Ovary (tissue), 9 donors: ENCODE results near the gene CACNA1H. TPM values are rescaled to one million over a fixed set of nuclear protein-coding genes. Genes with fewer than 3 reads are reported as not detected.
"Not testable (repeated sequence)": the region's sequence is repeated elsewhere in the genome, so short reads cannot be mapped to it uniquely, and the experiment has no call there.

ENCODE experiments used
- DNase-seq, 5 donors: peaks; one replicate each; pipeline ENCODE4 v3.0.0-alpha.2; 2019 to 2020
- H3K27ac ChIP-seq, 2 donors: fragments of 200-600 bp; one replicate each; pipeline versions ENCODE4 v1.5.1 to v1.8.0; 2019 to 2022
- H3K27me3 ChIP-seq: fragments of 200-600 bp; one replicate; pipeline ENCODE4 v1.8.0; 2022
- H3K36me3 ChIP-seq: fragments of 200-600 bp; sonication (generic); one replicate; pipeline ENCODE4 v1.5.1; 2019
- H3K4me1 ChIP-seq: one replicate; pipeline ENCODE4 v1.8.1; 2013; ENCODE audit warnings: mild to moderate bottlenecking, moderate library complexity; ENCODE audit not compliant: insufficient read depth
- H3K4me3 ChIP-seq: fragments of 200-600 bp; sonication (generic); one replicate; pipeline ENCODE4 v1.5.1; 2017
- H3K9me3 ChIP-seq, 2 donors: fragments of 200-600 bp in 1 of 2; sonication (generic) in 1 of 2; one replicate each; pipeline versions ENCODE4 v1.5.1 to v1.8.1; 2013 to 2019; ENCODE audit warnings: mild to moderate bottlenecking in 1 of 2, moderate library complexity in 1 of 2
- CTCF ChIP-seq, 3 donors: fragments of 450-650 bp in 2 of 3; fragments of 200-600 bp in 1 of 3; IDR thresholded peaks; one replicate each; pipeline versions ENCODE4 v1.5.1 to v1.8.0; 2016 to 2022; ENCODE audit warnings: antibody characterized with exemption in 3 of 3, mild to moderate bottlenecking in 1 of 3
- EP300 ChIP-seq: sonication (generic); formaldehyde crosslinking; IDR thresholded peaks from one replicate; pipeline ENCODE4 v1.6.1; 2017; ENCODE audit warnings: antibody characterized with exemption
- POLR2A ChIP-seq: fragments of 450-650 bp; IDR thresholded peaks from one replicate; pipeline ENCODE4 v1.6.1; 2017; ENCODE audit warnings: antibody characterized with exemption, mild to moderate bottlenecking, moderate library complexity
- WGBS, 3 donors: extraction: QIAGEN DNeasy Blood & Tissue Kit in 1 of 3; methylation state at CpG; one replicate each; pipeline versions ENCODE4 v1.1.5 to v1.1.7; 2013 to 2017; 5-methylcytosine and 5-hydroxymethylcytosine counted together
- intact Hi-C, 4 donors: fragments of 100-400 bp; cut with DNase I; formaldehyde crosslinking; loops; one replicate each; pipeline versions ENCODE4 v1.11.0 to v1.15.1; 2022 to 2023
- polyA plus RNA-seq, 2 donors: library from polyadenylated mRNA; stranded (reverse); fragments of 200-250 nt in 1 of 2; fragments of 350-450 nt in 1 of 2; fragmentation: Illumina TruSeq in 1 of 2; extraction: RNeasy Lipid Tissue Mini Kit (QIAGEN cat#74804) in 1 of 2; gene quantifications; one replicate each; pipeline ENCODE4 v1.2.3, GENCODE V29; 2013 to 2014
- total RNA-seq, 7 donors: library from RNA; depleted of rRNA in 2 of 7; stranded (reverse); fragments of >200 nt in 2 of 7; fragmentation: NEBNext Ultra II Directional in 3 of 7; extraction: Animal tissue kit (Norgen Biotek cat#: 25700) in 3 of 7; gene quantifications; one replicate each; pipeline versions ENCODE4 v1.1.0 to v1.2.4, GENCODE V29; 2016 to 2023
- donor health status: DM: no; HTN: no; CAD: no; lungs with moderate emphysema.
- donor health status: DM: no; HTN: no; CAD: no.
- donor health status: Bipolar disorder and iron deficiency.
- donor health status: DM: yes; HTN: yes; CAD: no.
- donor health status: DM: no; HTN: no; CAD: no.
- donor health status: DM: yes; HTN: yes; CAD: no.

The CACNA1H gene
- total and polyA plus RNA-seq, 9 donors, result 7.3 to 217 (median 106) TPM

- DNase-seq, result no peak
- H3K36me3 ChIP-seq, result no peaks in the 10 kb centered on the region
- no peaks in the 10 kb centered on the region for H3K4me1 ChIP-seq
- no peak overlapping the region for H3K27ac ChIP-seq
- no peaks in the 10 kb centered on the region for H3K27me3 ChIP-seq
- 79 to 85% (median 82%) methylated on average over 37 to 38 of the region's 38 CpGs for WGBS, 3 donors
- no peak overlapping the region for H3K4me3 ChIP-seq
- TF ChIP-seq POLR2A (no peak), EP300 (no peak), CTCF (IDR thresholded peaks at IDR 0.05) (no peak)
- intact Hi-C loops, result no loop called here
- no peaks in the 10 kb centered on the region for H3K9me3 ChIP-seq
These were observed 70.7 kb downstream of the CACNA1H start for GRCh38 chr16:1223355-1224214.

GRCh38 chr16:1224558-1224957, 71.7 kb downstream of the CACNA1H start:
- no peak for DNase-seq
- no peak overlapping the region for H3K27ac ChIP-seq
- WGBS, 3 donors, result 55 to 71% (median 66%) methylated on average over 7 to 9 of the region's 9 CpGs
- H3K9me3 ChIP-seq, result no peaks in the 10 kb centered on the region
- no peak for TF ChIP-seq EP300
- no peak for TF ChIP-seq POLR2A
- TF ChIP-seq CTCF (IDR thresholded peaks at IDR 0.05), result no peak
- no peaks in the 10 kb centered on the region for H3K27me3 ChIP-seq
- H3K36me3 ChIP-seq, result no peaks in the 10 kb centered on the region
- H3K4me3 ChIP-seq, result no peak overlapping the region
- no peaks in the 10 kb centered on the region for H3K4me1 ChIP-seq
- intact Hi-C loops, result no loop called here

GRCh38 chr16:1225051-1225451, 72.1 kb downstream of the CACNA1H start, which contains the start of gene TPSG1:
Gene TPSG1, minus strand, starts transcription at chr16:1225268. Its CDS starts 16 bp downstream, at chr16:1225252.
- DNase-seq, result no peak
- H3K4me3 ChIP-seq, result no peak within 1 kb of the TSS
- WGBS, 3 donors, result 37 to 42% (median 37%) methylated on average over 10 of the region's 10 CpGs
- intact Hi-C loops, result no loop called here
- no peaks in the 10 kb centered on the region for H3K27me3 ChIP-seq
- peak within 1 kb of the TSS in 1 of 2 donors; percentile 32 for H3K27ac ChIP-seq
- no peak for TF ChIP-seq EP300
- no peak for TF ChIP-seq POLR2A
- no peak for TF ChIP-seq CTCF (IDR thresholded peaks at IDR 0.05)
- H3K9me3 ChIP-seq, result no peaks in the 10 kb centered on the region
- H3K36me3 ChIP-seq, result no peaks in the 10 kb centered on the region
- no peaks in the 10 kb centered on the region for H3K4me1 ChIP-seq

GRCh38 chr16:1225728-1226311, 72.9 kb downstream of the CACNA1H start:
- peak overlapping the region in 1 of 2 donors; percentile 32 for H3K27ac ChIP-seq
- WGBS, 3 donors, result 21 to 29% (median 28%) methylated on average over 15 to 24 of the region's 24 CpGs

GRCh38 chr16:1226692-1227091, 73.8 kb downstream of the CACNA1H start:
- H3K4me1 ChIP-seq, H3K36me3 ChIP-seq, H3K4me3 ChIP-seq, intact Hi-C loops, H3K27me3 ChIP-seq, H3K9me3 ChIP-seq, H3K27ac ChIP-seq: not testable (repeated sequence)
- 0 to 17% (median 15%) methylated on average over 1 to 14 of the region's 14 CpGs for WGBS, 3 donors
- peak in 3 of 5 donors; percentile 31 to 44 (median 33) for DNase-seq

More at GRCh38 chr16:1225728-1226311, 72.9 kb downstream of the CACNA1H start:
- peak in 2 of 5 donors; percentile 24 to 34 for DNase-seq
- H3K27me3 ChIP-seq, intact Hi-C loops, H3K9me3 ChIP-seq, H3K4me1 ChIP-seq, H3K4me3 ChIP-seq, H3K36me3 ChIP-seq: not testable (repeated sequence)

- H3K27ac ChIP-seq, H3K36me3 ChIP-seq, H3K4me3 ChIP-seq, H3K4me1 ChIP-seq, H3K27me3 ChIP-seq, intact Hi-C loops, H3K9me3 ChIP-seq: not testable (repeated sequence)
- WGBS, 3 donors, result 62 to 72% (median 66%) methylated on average over 6 to 7 of the region's 7 CpGs
- DNase-seq, result peak in 4 of 5 donors; percentile 5 to 31 (median 12)
These were observed 75.3 kb downstream of the CACNA1H start for GRCh38 chr16:1228227-1228626.

GRCh38 chr16:1229476-1229875, 76.6 kb downstream of the CACNA1H start:
- 67% methylated on average over 9 of the region's 13 CpGs; no CpG with 5 or more reads in 2 of the 3 donors for WGBS, 3 donors
- intact Hi-C loops, H3K27ac ChIP-seq, H3K4me1 ChIP-seq, H3K4me3 ChIP-seq, H3K36me3 ChIP-seq, H3K9me3 ChIP-seq, H3K27me3 ChIP-seq: not testable (repeated sequence)
- DNase-seq, result peak in 3 of 5 donors; percentile 6 to 24 (median 22)

GRCh38 chr16:1230084-1230470, 77.2 kb downstream of the CACNA1H start, which contains the start of gene TPSB2:
Gene TPSB2, minus strand, starts transcription at chr16:1230184. Its CDS starts 233 bp downstream, at chr16:1229951.
- H3K36me3 ChIP-seq, DNase-seq, intact Hi-C loops, H3K4me3 ChIP-seq, H3K27ac ChIP-seq, H3K4me1 ChIP-seq, H3K9me3 ChIP-seq, H3K27me3 ChIP-seq: not testable (repeated sequence)
- 50 to 58% methylated on average over 1 to 5 of the region's 11 CpGs; no CpG with 5 or more reads in 1 of the 3 donors for WGBS, 3 donors
